ENCODE results near the gene PITPNB.

Gene PITPNB

DNA sequence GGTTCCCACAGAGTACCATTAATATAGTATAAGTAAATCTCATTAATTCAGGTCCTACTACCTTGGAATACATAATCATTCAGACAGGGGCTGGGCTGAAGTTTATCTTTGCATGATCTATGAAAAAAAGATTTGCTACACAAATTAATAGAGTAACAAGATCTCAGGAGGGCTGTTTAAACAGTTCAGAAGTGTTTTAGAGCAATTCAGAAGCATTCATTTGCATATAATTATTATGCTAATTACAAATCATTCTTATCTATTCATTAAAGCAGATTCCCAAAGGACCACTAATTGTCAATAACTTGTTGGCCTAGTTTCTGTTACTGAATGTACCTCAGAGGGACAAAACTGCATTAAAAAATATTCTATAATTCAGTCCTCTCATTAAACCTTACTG lies 40.5 kb downstream of the PITPNB start:
- no peak for DNase-seq

GRCh38 chr22:27877501-27877900 lies 41.6 kb downstream of the PITPNB start:
- no peak for DNase-seq

- no peak for DNase-seq
These were observed 42.4 kb downstream of the PITPNB start for GRCh38 chr22:27876684-27877083.

- no peak for DNase-seq
These were observed 43.1 kb downstream of the PITPNB start for GRCh38 chr22:27875951-27876350.

- no peak for DNase-seq
These were observed 44.3 kb downstream of the PITPNB start for GRCh38 chr22:27874764-27875163.

- no peak for DNase-seq
These were observed 44.9 kb downstream of the PITPNB start for GRCh38 chr22:27874185-27874584.

- DNase-seq = no peak
These were observed 45.6 kb downstream of the PITPNB start for GRCh38 chr22:27873472-27873871.

DNA sequence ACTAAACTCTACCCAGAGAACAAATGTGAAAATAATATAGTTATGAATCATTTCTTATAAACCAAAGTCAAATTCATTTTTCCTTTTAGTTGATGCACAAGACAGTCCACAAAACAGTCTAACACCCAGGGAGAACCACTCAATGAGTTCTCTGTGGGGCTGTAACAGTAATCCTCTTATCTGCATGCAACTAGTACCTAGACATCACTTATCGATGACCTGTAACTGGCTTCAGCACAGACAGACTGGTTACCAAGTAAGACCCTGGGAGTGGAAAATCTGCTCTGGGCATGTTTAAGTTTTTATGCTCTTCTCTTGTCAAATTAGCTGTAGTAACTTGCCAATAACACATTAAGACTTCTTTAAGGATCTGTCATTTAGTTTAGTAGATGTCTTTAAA lies 46.6 kb downstream of the PITPNB start:
- no peak for DNase-seq

- DNase-seq = no peak
These were observed 47.6 kb downstream of the PITPNB start for GRCh38 chr22:27871306-27872014.

DNA sequence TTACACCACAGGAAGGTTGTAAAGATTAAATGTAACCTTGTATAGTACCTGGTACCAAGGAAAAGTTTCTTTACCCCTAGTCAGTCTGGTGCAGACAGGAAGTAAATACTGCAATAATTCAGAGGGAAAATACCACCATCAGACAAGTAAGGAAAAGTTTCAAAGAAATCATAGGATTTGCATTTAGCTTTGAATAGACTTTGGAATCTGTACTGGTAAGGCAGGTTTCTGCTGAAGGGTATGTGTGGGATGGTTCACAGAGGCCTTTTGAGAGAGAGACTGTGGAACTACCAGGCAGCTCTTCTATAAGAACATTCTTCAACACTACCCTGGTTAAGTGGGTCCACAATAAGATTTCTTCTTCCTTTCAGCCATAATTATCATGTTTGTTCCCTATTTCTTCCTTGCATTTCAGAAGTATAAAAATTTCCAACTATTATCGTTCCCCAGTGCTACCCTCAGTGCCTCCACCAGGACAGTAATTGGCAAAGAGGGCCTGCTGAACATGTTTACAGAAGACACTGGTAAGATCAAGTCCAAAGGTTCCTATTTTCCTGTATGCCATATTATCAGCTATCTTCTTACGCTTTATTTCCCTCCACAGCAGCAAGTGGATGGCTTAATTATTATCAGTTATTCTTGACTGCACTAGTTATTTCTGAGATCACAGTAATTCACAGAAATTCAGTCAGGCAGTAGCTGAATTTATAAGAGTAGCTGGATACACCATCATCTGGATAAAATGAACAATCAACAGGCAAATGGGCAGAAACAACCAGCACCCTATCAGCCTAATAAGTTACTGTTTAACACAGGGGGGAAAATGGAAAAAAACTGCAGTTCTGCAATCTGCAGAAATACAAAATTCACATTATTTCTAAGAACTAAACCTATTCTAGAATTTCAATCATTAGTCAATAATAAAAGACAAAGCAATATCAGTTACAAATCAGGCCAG lies 48.5 kb downstream of the PITPNB start:
- no peak for DNase-seq

GRCh38 chr22:27868732-27869282 lies 50.2 kb downstream of the PITPNB start:
- DNase-seq = no peak

- no peak for DNase-seq
These were observed 50.9 kb downstream of the PITPNB start for GRCh38 chr22:27867953-27868731.

- no peak for DNase-seq
These were observed 51.7 kb downstream of the PITPNB start for GRCh38 chr22:27867085-27867952.

DNA sequence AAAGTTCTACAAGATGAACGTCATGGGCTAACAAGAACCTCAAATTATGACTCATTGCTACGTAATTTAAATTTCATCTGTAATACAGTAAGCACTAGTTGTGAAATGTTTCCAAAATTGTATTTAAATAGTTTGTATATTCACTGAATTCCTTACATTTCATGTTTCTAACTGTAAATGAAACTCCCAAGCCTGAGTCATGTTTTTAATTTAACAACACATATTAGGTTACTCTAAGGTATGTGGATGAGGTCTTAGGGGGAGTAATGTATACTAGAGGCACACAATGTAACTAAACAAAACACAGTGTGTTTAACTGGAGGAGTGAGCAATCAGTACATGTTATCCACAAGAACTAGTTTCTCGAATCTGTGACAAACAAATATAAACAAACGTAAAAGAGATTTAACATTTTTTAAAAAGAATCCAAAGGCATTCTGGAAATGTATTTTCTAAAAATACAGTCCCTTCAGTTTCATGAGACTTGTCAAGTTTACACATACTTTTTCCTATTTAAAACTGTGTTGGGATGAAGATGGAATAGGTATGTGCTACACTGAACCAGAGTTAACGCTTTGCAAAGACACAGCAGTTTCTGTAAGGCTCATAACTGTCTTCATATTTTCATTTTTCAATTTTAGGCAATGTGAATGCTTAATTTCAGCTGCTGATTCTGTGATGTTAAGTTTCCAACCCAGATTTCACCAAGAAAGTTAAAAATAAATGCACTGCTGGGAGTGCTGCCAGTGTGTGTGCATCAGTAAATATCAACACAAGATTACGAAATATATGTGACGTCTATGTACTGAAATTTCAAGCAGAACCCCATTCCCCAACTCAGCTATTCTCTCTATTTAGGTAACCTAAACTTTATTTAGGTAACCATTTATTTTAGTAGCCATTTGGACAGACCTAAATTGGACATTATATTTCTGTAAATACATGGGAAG lies 52.6 kb downstream of the PITPNB start:
- DNase-seq = no peak

- DNase-seq = no peak
These were observed 53.6 kb downstream of the PITPNB start for GRCh38 chr22:27865496-27865895.

- no peak for DNase-seq
These were observed 55.5 kb downstream of the PITPNB start for GRCh38 chr22:27863556-27863955.

GRCh38 chr22:27863001-27863400 lies 56.1 kb downstream of the PITPNB start:
- no peak for DNase-seq

GRCh38 chr22:27859336-27859735 lies 59.7 kb downstream of the PITPNB start:
- no peak for DNase-seq

DNA sequence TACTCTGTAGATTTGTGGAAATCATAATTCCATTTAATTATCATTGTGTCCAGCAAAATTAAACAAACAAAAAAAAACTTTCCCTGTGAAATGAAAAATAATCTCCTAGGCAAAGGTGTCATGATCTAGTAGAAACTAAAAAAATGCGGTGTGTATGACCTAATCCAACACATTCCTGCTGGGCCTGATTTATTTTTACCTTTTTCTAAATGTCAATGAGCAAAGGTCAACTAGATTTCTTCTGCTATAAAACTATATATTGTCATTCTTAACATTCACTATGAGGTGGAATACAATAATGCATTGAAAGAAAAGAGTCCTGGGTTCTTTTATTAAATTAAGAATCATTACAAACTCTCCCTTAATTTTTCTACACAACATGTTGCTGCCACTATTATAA lies 60.4 kb downstream of the PITPNB start:
- no peak for DNase-seq

- no peak for DNase-seq
These were observed 61.6 kb downstream of the PITPNB start for GRCh38 chr22:27857443-27857842.

GRCh38 chr22:27856386-27856785 lies 62.7 kb downstream of the PITPNB start:
- DNase-seq = no peak

Data from activated naive CD4-positive, alpha-beta T cell treated with anti-CD3 and anti-CD28 coated beads, Interleukin-2, amount 50 U/mL, for 16 hours (primary cell).